HG03354 (cell line): ENCODE results near the gene CCDC124.

Source experiments
- ATAC-seq: cut with Tn5 transposase; IDR thresholded peaks from one replicate; pipeline ENCODE4 v1.9.1; 2021; ENCODE audit warnings: mild to moderate bottlenecking; ENCODE audit not compliant: unreplicated experiment, poor library complexity, severe bottlenecking

Gene CCDC124

GRCh38 chr19:17951990-17952976 lies 19.5 kb downstream of the CCDC124 start:
- ATAC-seq, result no peak

GRCh38 chr19:17953316-17953801 lies 20.5 kb downstream of the CCDC124 start:
- no peak for ATAC-seq

GRCh38 chr19:17953869-17954268 lies 21.1 kb downstream of the CCDC124 start:
- no peak for ATAC-seq

GRCh38 chr19:17954401-17954800 lies 21.6 kb downstream of the CCDC124 start:
- ATAC-seq, result no peak

GRCh38 chr19:17957149-17957849 lies 24.5 kb downstream of the CCDC124 start:
- ATAC-seq, result no peak

- no peak for ATAC-seq
These were observed 25.1 kb downstream of the CCDC124 start for GRCh38 chr19:17957885-17958284.

- ATAC-seq, result no peak
These were observed 31.3 kb downstream of the CCDC124 start for GRCh38 chr19:17963936-17964691.

- ATAC-seq, result no peak
These were observed 32.7 kb downstream of the CCDC124 start for GRCh38 chr19:17965370-17966128.

- no peak for ATAC-seq
These were observed 33.3 kb downstream of the CCDC124 start for GRCh38 chr19:17966129-17966483.

- no peak for ATAC-seq
These were observed 33.9 kb downstream of the CCDC124 start, which contains the start of gene KCNN1 for GRCh38 chr19:17966550-17967256. TSS of gene KCNN1 (plus strand) at chr19:17967107. CDS start at chr19:17973889, 6,782 bp downstream.

- no peak for ATAC-seq
These were observed 34.6 kb downstream of the CCDC124 start for GRCh38 chr19:17967257-17968051.

GRCh38 chr19:17968362-17968761 lies 35.5 kb downstream of the CCDC124 start:
- no peak for ATAC-seq

- no peak for ATAC-seq
These were observed 36.4 kb downstream of the CCDC124 start for GRCh38 chr19:17969096-17969792.

- no peak for ATAC-seq
These were observed 39.4 kb downstream of the CCDC124 start for GRCh38 chr19:17972230-17972629.

GRCh38 chr19:17973759-17974158 lies 40.9 kb downstream of the CCDC124 start:
- no peak for ATAC-seq

- no peak for ATAC-seq
These were observed 41.7 kb downstream of the CCDC124 start for GRCh38 chr19:17974551-17974950.

- no peak for ATAC-seq
These were observed 42.2 kb downstream of the CCDC124 start for GRCh38 chr19:17975032-17975431.
